AG10803 (cell line): Measurements from ENCODE around the gene ZSCAN10.

Experiments
- DNase-seq: peaks from one replicate; pipeline ENCODE4 v3.0.0; 2010; ENCODE audit warnings: low read depth
- H3K4me3 ChIP-seq: 2 replicates; pipeline ENCODE4 v1.5.1; 2011; ENCODE audit warnings: mild to moderate bottlenecking, low read length, control low read depth
- CTCF ChIP-seq: conservative IDR thresholded peaks from 2 replicates; pipeline ENCODE4 v1.5.1; 2011; ENCODE audit warnings: mild to moderate bottlenecking, low read length, control low read depth, inconsistent platforms

ZSCAN10 gene

GRCh38 chr16:3063625-3064386 lies 35.3 kb downstream of the ZSCAN10 start:
- no peak for DNase-seq
- no peak overlapping the region for H3K4me3 ChIP-seq
- TF ChIP-seq CTCF: no peak

GRCh38 chr16:3062553-3062952 lies 36.5 kb downstream of the ZSCAN10 start:
- no peak for TF ChIP-seq CTCF
- DNase-seq: no peak

GRCh38 chr16:3060339-3061127 lies 38.6 kb downstream of the ZSCAN10 start:
- DNase-seq: no peak
- no peak overlapping the region for H3K4me3 ChIP-seq
- TF ChIP-seq CTCF: no peak

More at GRCh38 chr16:3062553-3062952, 36.5 kb downstream of the ZSCAN10 start:
- H3K4me3 ChIP-seq: no peak overlapping the region

- DNase-seq: no peak
- H3K4me3 ChIP-seq: peak overlapping the region; percentile 54
- no peak for TF ChIP-seq CTCF
Observed at GRCh38 chr16:3059723-3060242, 39.3 kb downstream of the ZSCAN10 start.

- peak; percentile 49 for TF ChIP-seq CTCF
- peak; percentile 88 for DNase-seq
- H3K4me3 ChIP-seq: peak overlapping the region; percentile 83
Observed at GRCh38 chr16:3059041-3059722, 39.9 kb downstream of the ZSCAN10 start.

- DNase-seq: peak; percentile 12
- peak overlapping the region; percentile 83 for H3K4me3 ChIP-seq
- TF ChIP-seq CTCF: no peak
Observed at GRCh38 chr16:3058139-3059030, 40.7 kb downstream of the ZSCAN10 start.
